HEK293 (cell line): ENCODE results near the gene SMIM17.

Experiments used
- HOXD13 ChIP-seq: sonication (generic); formaldehyde crosslinking; IDR thresholded peaks from 2 replicates; pipeline ENCODE4 v1.8.0; 2022; ENCODE audit warnings: missing genetic modification reagents, borderline replicate concordance
- TCF7L2 ChIP-seq: IDR thresholded peaks from 2 replicates; pipeline ENCODE4 v1.6.1; 2011; ENCODE audit warnings: low read depth, mild to moderate bottlenecking, inconsistent platforms, low read length, moderate library complexity, borderline replicate concordance
- ZNF274 ChIP-seq, 2 experiments: fragments of 200-500 bp in 1 of 2; fragments of 450-650 bp in 1 of 2; sonication (Bioruptor generic) in 1 of 2; formaldehyde crosslinking in 1 of 2; IDR thresholded peaks; 2 replicates each; pipeline versions ENCODE4 v1.5.1 to v1.6.1; 2014 to 2016; ENCODE audit warnings: borderline replicate concordance in 1 of 2, inconsistent platforms in 1 of 2, low read length in 1 of 2, missing biosample characterization in 1 of 2, missing genetic modification characterization in 1 of 2
- ZNF510 ChIP-seq: fragments of 450-650 bp; formaldehyde crosslinking; IDR thresholded peaks from 2 replicates; pipeline ENCODE4 v1.5.1; 2018; ENCODE audit warnings: mild to moderate bottlenecking, missing genetic modification characterization, missing biosample characterization; ENCODE audit not compliant: insufficient replicate concordance
- ZNF610 ChIP-seq: fragments of 450-650 bp; formaldehyde crosslinking; IDR thresholded peaks from 2 replicates; pipeline ENCODE4 v1.5.1; 2016; ENCODE audit warnings: missing biosample characterization, missing genetic modification characterization, borderline replicate concordance
- ZNF623 ChIP-seq: fragments of 450-650 bp; formaldehyde crosslinking; IDR thresholded peaks from 2 replicates; pipeline ENCODE4 v1.5.1; 2016; ENCODE audit warnings: missing biosample characterization, missing genetic modification characterization
- TF ChIP-seq, protein P1 (sequence below): fragments of 450-650 bp; formaldehyde crosslinking; IDR thresholded peaks from 2 replicates; pipeline ENCODE4 v1.5.1; 2016; ENCODE audit warnings: missing biosample characterization, missing genetic modification characterization, borderline replicate concordance
- TF ChIP-seq, protein P2 (sequence below): fragments of 450-650 bp; formaldehyde crosslinking; IDR thresholded peaks from 2 replicates; pipeline ENCODE4 v1.5.1; 2016; ENCODE audit warnings: missing biosample characterization, missing genetic modification characterization
- TF ChIP-seq, protein P3 (sequence below): fragments of 450-650 bp; formaldehyde crosslinking; IDR thresholded peaks from 2 replicates; pipeline ENCODE4 v1.5.1; 2016; ENCODE audit warnings: missing biosample characterization, missing genetic modification characterization, borderline replicate concordance

DNA sequence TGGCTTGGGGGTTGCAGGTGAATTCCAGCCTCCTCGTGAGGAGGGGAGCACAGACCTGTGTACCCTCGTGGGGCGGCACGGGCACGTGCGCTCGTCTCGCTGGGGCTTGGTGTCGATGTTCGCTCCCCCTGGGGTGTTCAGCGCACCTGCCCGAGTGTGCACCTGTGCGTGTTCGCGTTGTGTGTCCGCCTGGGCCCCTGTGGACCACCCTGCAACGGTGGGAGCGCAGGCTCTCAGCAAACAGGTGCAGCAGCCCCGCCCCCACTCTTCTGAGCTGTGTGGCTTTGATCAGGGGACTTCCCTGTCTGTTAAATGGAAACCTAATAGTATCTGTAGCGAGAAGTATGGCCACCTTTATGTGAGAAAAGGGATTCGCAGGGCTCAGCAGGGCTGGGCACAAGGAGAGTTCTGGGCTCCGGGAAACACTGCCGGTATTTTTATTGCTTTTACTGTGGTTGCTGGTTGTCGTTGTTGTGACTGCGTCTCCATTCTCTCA lies 549 bp downstream of the SMIM17 start:
- TF ChIP-seq, protein P1, sequence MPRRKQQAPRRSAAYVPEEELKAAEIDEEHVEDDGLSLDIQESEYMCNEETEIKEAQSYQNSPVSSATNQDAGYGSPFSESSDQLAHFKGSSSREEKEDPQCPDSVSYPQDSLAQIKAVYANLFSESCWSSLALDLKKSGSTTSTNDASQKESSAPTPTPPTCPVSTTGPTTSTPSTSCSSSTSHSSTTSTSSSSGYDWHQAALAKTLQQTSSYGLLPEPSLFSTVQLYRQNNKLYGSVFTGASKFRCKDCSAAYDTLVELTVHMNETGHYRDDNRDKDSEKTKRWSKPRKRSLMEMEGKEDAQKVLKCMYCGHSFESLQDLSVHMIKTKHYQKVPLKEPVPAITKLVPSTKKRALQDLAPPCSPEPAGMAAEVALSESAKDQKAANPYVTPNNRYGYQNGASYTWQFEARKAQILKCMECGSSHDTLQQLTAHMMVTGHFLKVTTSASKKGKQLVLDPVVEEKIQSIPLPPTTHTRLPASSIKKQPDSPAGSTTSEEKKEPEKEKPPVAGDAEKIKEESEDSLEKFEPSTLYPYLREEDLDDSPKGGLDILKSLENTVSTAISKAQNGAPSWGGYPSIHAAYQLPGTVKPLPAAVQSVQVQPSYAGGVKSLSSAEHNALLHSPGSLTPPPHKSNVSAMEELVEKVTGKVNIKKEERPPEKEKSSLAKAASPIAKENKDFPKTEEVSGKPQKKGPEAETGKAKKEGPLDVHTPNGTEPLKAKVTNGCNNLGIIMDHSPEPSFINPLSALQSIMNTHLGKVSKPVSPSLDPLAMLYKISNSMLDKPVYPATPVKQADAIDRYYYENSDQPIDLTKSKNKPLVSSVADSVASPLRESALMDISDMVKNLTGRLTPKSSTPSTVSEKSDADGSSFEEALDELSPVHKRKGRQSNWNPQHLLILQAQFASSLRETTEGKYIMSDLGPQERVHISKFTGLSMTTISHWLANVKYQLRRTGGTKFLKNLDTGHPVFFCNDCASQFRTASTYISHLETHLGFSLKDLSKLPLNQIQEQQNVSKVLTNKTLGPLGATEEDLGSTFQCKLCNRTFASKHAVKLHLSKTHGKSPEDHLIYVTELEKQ (tag by site-specific recombination) = no peak
- TF ChIP-seq, protein P2, sequence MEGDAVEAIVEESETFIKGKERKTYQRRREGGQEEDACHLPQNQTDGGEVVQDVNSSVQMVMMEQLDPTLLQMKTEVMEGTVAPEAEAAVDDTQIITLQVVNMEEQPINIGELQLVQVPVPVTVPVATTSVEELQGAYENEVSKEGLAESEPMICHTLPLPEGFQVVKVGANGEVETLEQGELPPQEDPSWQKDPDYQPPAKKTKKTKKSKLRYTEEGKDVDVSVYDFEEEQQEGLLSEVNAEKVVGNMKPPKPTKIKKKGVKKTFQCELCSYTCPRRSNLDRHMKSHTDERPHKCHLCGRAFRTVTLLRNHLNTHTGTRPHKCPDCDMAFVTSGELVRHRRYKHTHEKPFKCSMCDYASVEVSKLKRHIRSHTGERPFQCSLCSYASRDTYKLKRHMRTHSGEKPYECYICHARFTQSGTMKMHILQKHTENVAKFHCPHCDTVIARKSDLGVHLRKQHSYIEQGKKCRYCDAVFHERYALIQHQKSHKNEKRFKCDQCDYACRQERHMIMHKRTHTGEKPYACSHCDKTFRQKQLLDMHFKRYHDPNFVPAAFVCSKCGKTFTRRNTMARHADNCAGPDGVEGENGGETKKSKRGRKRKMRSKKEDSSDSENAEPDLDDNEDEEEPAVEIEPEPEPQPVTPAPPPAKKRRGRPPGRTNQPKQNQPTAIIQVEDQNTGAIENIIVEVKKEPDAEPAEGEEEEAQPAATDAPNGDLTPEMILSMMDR (tag by site-specific recombination) = no peak
- no peak for TF ChIP-seq ZNF623 (tag by site-specific recombination)
- TF ChIP-seq TCF7L2 = no peak
- no peak for TF ChIP-seq ZNF610 (tag by site-specific recombination)
- TF ChIP-seq, protein P3, sequence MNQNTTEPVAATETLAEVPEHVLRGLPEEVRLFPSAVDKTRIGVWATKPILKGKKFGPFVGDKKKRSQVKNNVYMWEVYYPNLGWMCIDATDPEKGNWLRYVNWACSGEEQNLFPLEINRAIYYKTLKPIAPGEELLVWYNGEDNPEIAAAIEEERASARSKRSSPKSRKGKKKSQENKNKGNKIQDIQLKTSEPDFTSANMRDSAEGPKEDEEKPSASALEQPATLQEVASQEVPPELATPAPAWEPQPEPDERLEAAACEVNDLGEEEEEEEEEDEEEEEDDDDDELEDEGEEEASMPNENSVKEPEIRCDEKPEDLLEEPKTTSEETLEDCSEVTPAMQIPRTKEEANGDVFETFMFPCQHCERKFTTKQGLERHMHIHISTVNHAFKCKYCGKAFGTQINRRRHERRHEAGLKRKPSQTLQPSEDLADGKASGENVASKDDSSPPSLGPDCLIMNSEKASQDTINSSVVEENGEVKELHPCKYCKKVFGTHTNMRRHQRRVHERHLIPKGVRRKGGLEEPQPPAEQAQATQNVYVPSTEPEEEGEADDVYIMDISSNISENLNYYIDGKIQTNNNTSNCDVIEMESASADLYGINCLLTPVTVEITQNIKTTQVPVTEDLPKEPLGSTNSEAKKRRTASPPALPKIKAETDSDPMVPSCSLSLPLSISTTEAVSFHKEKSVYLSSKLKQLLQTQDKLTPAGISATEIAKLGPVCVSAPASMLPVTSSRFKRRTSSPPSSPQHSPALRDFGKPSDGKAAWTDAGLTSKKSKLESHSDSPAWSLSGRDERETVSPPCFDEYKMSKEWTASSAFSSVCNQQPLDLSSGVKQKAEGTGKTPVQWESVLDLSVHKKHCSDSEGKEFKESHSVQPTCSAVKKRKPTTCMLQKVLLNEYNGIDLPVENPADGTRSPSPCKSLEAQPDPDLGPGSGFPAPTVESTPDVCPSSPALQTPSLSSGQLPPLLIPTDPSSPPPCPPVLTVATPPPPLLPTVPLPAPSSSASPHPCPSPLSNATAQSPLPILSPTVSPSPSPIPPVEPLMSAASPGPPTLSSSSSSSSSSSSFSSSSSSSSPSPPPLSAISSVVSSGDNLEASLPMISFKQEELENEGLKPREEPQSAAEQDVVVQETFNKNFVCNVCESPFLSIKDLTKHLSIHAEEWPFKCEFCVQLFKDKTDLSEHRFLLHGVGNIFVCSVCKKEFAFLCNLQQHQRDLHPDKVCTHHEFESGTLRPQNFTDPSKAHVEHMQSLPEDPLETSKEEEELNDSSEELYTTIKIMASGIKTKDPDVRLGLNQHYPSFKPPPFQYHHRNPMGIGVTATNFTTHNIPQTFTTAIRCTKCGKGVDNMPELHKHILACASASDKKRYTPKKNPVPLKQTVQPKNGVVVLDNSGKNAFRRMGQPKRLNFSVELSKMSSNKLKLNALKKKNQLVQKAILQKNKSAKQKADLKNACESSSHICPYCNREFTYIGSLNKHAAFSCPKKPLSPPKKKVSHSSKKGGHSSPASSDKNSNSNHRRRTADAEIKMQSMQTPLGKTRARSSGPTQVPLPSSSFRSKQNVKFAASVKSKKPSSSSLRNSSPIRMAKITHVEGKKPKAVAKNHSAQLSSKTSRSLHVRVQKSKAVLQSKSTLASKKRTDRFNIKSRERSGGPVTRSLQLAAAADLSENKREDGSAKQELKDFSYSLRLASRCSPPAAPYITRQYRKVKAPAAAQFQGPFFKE = no peak
- no peak for TF ChIP-seq HOXD13
- no peak for TF ChIP-seq ZNF274 (IDR thresholded peaks at IDR 0.05; ENCODE audit: low read length)
- no peak for TF ChIP-seq ZNF274 (tag by site-specific recombination; IDR thresholded peaks at IDR 0.05; ENCODE audit: borderline replicate concordance)
- TF ChIP-seq ZNF510 = no peak
